ENCODE results near the gene SAMD15.
"Not testable (repeated sequence)": the region's sequence is repeated elsewhere in the genome, so short reads cannot be mapped to it uniquely, and the experiment has no call there.

The SAMD15 gene

GRCh38 chr14:77376771-77377501 lies at the start of gene SAMD15, which contains the start of gene TMED8:
SAMD15 (plus strand) TSS chr14:77377379; CDS start chr14:77377419, 40 bp downstream.
TMED8 (minus strand) TSS chr14:77377094; CDS start chr14:77377053, 41 bp downstream.
- peak; percentile 94 for DNase-seq (ENCODE audit: low spot score)

- DNase-seq (ENCODE audit: low spot score): no peak
Observed at GRCh38 chr14:77329872-77330271, 47.3 kb upstream of the SAMD15 start.

- DNase-seq (ENCODE audit: low spot score): no peak
Observed at GRCh38 chr14:77335576-77335975, 41.6 kb upstream of the SAMD15 start.

GRCh38 chr14:77337255-77337654 lies 39.9 kb upstream of the SAMD15 start:
- DNase-seq (ENCODE audit: low spot score): not testable (repeated sequence)

DNA sequence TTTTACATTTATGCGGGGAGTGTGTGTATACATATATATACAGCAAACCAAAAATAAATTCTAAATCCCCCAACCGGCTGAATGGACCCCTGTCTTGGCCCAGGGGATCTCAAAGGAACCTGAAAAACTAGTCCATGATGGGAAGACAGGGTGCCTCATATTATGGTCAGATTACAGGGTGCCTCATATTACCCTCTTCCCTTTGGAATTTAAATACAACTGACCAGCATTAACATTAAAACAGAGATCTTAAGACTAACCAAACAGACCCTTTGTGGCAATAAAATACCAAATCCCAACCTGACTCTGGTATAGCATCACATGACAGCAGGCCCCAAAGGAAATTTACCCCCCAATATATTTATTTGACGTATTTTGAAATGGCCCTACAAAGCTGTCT lies 39.3 kb upstream of the SAMD15 start:
- no peak for DNase-seq (ENCODE audit: low spot score)

DNA sequence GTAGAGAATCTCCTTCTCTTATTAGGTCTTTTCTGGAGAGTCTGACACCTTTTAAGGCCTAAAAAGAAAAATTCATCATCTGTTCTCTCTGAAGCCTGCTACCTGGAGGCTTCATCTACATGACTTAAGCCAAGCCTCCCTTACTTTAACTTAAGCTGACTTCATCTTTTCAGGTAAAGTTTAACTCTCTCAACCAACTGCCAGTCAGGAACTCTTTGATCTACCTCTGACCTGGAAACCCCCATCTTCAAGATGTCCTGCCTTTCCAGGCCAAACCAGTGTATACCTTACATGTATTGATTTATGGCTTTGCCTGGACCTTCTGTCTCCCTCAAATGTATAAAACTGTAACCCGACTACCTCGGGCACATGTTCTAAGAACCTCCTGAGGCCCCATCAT lies 38.9 kb upstream of the SAMD15 start:
- DNase-seq (ENCODE audit: low spot score): no peak

DNA sequence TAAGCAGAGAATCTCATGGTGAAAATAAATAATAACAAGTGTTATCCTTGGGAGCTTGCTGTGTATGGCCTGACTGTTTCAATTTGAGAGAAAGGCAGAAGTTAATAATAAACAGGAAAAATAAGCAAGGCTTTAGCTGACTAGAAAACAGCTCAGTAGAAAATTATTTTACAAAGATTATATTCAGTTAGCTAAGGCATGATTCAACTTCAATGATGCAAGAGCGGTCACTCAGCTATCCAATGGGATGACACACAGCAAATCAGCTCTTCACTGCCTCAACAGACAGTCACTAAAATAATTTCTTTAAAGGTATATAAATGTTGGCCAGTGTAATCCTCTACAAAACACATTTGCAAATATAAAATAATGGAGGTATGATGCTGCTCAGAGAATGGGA lies 37.8 kb upstream of the SAMD15 start:
- DNase-seq (ENCODE audit: low spot score): no peak

DNA sequence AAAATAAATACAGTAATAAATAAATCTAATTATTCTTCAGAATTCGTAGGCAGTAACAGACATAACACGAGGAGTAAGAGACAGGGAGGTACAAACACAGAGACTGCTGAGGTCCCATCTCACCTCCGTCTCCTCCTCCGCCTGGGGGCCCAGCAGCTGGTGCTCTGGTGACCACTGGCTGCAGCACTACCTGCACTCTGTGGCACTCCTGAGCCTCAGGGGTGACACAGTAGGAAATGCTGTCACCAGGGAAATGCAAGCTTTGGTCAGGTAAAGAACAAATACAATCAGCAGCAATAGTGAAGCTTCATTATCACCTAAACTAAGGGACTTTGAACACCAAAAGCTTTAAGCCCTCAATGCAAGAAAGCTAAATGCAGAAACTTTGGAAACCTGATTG lies 36.8 kb upstream of the SAMD15 start:
- no peak for DNase-seq (ENCODE audit: low spot score)

GRCh38 chr14:77342726-77343397 lies 34.3 kb upstream of the SAMD15 start:
- no peak for DNase-seq (ENCODE audit: low spot score)

DNA sequence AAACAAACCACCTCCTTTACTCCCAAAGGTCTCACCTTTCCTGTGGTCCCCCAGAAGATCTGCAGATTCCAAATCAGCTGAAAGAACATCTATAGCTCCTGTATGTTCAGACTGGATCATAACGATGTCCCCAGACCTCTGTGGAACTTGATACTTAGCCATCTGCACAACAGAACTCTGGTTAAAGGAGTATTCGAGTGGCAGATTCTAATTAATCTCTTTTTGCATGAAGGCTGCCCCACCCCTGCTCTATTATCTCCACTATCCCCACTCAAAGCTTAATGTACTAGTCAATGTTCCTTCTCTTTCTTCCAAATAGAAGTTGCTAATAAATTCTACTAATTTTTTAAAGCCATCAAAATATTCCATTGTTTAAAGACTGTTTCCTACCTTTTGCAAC lies 33.5 kb upstream of the SAMD15 start:
- no peak for DNase-seq (ENCODE audit: low spot score)

- DNase-seq (ENCODE audit: low spot score): no peak
Observed at GRCh38 chr14:77344377-77344996, 32.7 kb upstream of the SAMD15 start.

DNA sequence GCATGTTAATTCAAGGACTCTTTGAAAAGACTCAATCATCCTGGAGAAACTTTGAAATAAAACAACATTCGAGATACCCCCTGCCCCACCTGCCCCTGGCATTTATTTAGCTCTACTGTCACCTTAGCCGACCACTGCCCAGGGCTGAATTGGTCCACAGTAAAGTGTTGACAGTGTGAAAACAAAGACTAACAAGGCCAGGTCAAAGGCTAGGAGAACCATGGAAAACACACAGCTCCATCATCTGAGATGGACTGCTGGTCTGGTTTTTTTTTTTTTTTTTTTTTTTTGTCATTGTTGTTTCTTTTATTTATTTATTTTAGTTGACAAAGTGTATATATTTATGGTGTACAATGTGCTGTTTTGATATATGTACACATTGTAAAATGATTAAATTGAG lies 30.7 kb upstream of the SAMD15 start:
- DNase-seq (ENCODE audit: low spot score): no peak

DNA sequence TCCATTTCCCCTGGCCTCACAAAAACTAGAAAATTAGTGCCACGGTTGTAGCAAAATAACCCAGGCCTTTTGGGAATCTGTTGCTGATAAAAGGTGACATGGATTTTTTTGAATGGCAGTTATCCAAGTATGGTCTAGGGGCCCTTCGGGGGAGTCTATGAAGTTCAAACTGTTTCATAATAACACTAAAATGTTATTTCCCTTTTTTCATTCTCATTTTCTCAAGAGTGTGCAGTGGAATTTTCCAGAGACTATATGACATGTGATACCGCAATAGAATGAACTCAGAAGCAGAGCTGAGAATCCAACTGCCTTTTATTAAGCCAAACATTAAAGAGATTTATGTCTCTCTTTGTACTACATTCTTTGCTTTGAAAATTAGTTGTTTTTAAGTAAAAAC lies 29.4 kb upstream of the SAMD15 start:
- no peak for DNase-seq (ENCODE audit: low spot score)

DNA sequence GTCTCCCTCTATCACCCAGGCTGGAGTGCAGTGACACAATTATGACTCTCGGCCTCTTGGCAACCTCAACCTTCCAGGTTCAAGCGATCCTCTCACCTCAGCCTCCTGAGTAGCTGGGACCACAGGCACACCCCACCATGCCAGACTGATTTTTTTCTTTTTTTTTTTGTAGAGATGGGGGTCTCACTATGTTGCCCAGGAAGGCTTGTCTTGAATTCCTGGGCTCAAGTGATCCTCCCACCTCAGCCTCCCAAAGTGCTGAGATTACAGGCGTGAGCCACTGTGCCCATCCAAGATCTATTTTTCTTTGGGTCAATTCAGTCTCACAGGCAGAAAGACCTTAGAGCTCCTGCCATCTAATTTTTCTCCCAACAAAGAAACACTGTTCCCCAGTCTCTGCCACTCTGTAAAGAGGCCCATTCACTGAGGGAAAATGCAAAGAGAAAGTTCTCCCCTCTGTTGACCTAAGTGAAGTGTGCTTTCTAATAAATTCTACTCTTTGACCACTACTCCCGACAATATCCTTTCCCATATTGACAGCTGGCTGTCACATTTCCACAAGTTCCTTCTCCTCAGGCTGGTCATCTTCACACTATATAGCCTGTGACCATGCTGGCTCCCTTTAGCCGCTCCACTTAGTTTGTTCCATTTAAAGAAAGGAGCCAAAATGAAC lies 23.6 kb upstream of the SAMD15 start:
- DNase-seq (ENCODE audit: low spot score): no peak

DNA sequence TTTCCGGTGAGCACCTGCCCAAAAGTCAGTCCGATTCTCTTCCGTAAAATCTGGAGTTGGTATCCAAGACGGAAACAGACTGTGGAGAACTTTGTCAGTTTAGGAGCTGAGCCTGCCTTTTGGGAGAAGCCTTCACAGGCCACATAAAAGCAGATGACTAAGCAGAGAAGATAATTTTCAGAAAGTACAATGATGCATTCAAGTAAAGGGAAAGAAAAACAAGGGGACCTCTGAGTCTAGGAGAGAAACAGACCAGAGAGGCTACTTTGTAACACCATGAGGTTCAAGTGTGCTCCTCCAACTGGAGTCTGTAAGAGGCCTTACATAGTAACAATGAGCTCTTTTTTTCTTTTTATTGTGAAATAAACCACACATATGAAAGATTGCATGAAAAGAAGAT lies 21.4 kb upstream of the SAMD15 start:
- no peak for DNase-seq (ENCODE audit: low spot score)

GRCh38 chr14:77356899-77357298 lies 20.3 kb upstream of the SAMD15 start:
- DNase-seq (ENCODE audit: low spot score): no peak

DNA sequence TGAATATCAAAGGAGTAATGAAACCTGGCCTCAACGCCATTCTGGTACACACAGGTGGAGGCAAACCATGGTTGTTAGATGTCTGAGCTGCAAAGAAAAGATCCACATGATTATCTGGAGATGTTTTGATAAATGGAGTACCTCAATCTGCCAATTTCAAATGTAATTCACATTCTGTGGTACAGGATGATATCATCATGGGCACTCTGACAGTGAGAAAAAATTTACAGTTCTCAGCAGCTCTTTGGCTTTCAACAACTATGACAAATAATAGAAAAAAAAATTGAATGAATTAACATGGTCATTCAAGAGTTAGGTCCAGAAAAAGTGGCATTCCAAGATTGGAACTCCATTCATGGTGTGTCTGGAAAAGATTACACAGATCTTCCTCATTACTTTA lies 17.6 kb upstream of the SAMD15 start:
- DNase-seq (ENCODE audit: low spot score): no peak

DNA sequence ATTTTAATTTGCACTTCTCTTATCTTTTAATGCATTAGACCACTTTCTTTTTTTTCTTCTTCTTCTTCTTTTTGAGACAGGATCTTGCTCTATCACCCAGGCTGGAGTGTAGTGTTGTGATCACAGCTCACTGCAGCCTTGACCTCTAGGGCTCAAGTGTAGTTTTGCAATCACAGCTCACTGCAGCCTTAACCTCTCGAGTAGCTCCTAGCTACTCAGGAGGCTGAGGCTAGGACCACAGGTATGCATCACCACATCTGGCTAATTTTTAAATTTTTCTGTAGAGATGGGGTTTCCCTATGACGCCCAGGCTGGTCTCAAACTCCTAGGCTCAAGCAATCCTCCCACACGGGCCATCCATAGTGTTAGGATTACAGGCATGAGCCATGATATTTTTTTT lies 13.0 kb upstream of the SAMD15 start:
- no peak for DNase-seq (ENCODE audit: low spot score)

- no peak for DNase-seq (ENCODE audit: low spot score)
Observed at GRCh38 chr14:77369285-77369684, 7.9 kb upstream of the SAMD15 start.

DNA sequence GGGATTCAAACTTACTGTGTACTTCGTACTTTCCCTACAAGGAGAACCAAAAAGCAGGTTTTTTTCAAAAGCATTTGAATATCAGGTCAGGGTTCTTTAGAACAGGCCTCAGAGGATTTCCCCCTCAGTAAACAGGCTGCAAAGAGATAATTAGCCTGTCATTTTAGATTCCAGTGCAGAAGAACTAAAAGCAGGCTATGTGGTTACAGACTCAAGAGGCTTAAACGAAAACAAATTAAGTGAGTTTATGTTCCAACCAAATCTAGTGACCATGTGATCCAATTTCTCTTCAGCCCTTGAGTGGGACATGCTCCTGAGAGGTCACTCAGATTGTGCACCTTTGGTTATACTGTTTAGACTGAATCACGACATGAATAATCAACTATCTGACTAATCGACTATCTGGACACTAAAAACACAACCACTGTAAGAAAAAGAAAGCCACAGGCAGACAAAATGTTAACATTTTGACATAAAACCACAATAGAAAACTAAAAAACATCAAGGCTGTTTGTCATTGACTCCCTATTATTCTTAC lies 4.8 kb upstream of the SAMD15 start:
- DNase-seq (ENCODE audit: low spot score): no peak

- no peak for DNase-seq (ENCODE audit: low spot score)
Observed at GRCh38 chr14:77375164-77375950, 1.8 kb upstream of the SAMD15 start.

Data from iPS-NIHi11 (cell line).